Right ventricle myocardium superior (tissue), 1 donor: ENCODE data around the gene TRPM8. TPM values are rescaled to one million over a fixed set of nuclear protein-coding genes. Genes with fewer than 3 reads are reported as not detected.
"Not testable (repeated sequence)": the region's sequence is repeated elsewhere in the genome, so short reads cannot be mapped to it uniquely, and the experiment has no call there.

ENCODE experiments used
- ATAC-seq: fragments of 200-7000 bp; cut with Tn5 transposase; one replicate; pipeline ENCODE4 v1.9.1; 2020; ENCODE audit warnings: mild to moderate bottlenecking; ENCODE audit not compliant: poor library complexity
- DNase-seq: peaks from one replicate; pipeline ENCODE4 v3.0.0-alpha.2; 2020
- intact Hi-C: fragments of 100-400 bp; cut with DNase I; formaldehyde crosslinking; loops from one replicate; pipeline ENCODE4 v1.11.2; 2022
- long read RNA-seq: library from polyadenylated mRNA; unstranded; transcript quantifications from one replicate; pipeline ENCODE4 v2.0.0, GENCODE V29; 2021
- total RNA-seq: library from RNA; stranded (reverse); fragmentation: NEBNext Ultra II Directional; extraction: Animal tissue kit (Norgen Biotek cat#: 25700); gene quantifications from one replicate; pipeline ENCODE4 v1.2.1, GENCODE V29; 2021
- donor health status: DM: no; HTN: yes; CAD: no; lungs with severe emphysema.

Gene TRPM8
- not detected for total RNA-seq
- long read RNA-seq, result 0 reads

- no peak for ATAC-seq
- intact Hi-C loops, result no loop called here
- DNase-seq, result no peak
Measured at GRCh38 chr2:233917116-233917515, at the start of gene TRPM8. TSS of gene TRPM8 (plus strand) at chr2:233917373. CDS start at chr2:233926538, 9,165 bp downstream.

- peak; percentile 65 for ATAC-seq
- intact Hi-C loops, result no loop called here
- peak; percentile 58 for DNase-seq
Measured at GRCh38 chr2:233867993-233868532, 49.1 kb upstream of the TRPM8 start, which contains the start of gene MSL3B. TSS of gene MSL3B (minus strand) at chr2:233868386.

GRCh38 chr2:233871432-233871831 is 45.7 kb upstream of the TRPM8 start:
- ATAC-seq, result no peak
- no peak for DNase-seq
- intact Hi-C loops, result no loop called here

GRCh38 chr2:233872125-233872524 is 45.0 kb upstream of the TRPM8 start:
- DNase-seq, ATAC-seq, intact Hi-C loops: not testable (repeated sequence)

GRCh38 chr2:233882353-233882752 is 34.8 kb upstream of the TRPM8 start:
- intact Hi-C loops, result no loop called here
- ATAC-seq, result no peak
- DNase-seq, result no peak

- DNase-seq (no peak), ATAC-seq (no peak)
- intact Hi-C loops, result no loop called here
Measured at GRCh38 chr2:233892793-233893192, 24.4 kb upstream of the TRPM8 start.

GRCh38 chr2:233896253-233896652 is 20.9 kb upstream of the TRPM8 start:
- ATAC-seq, DNase-seq, intact Hi-C loops: not testable (repeated sequence)

GRCh38 chr2:233901367-233901766 is 15.8 kb upstream of the TRPM8 start:
- no peak for ATAC-seq
- intact Hi-C loops, result no loop called here
- DNase-seq, result no peak

GRCh38 chr2:233901884-233902283 is 15.3 kb upstream of the TRPM8 start:
- no peak for DNase-seq
- no peak for ATAC-seq
- intact Hi-C loops, result no loop called here

- intact Hi-C loops, result no loop called here
- no peak for ATAC-seq
- DNase-seq, result no peak
Measured at GRCh38 chr2:233905945-233906344, 11.2 kb upstream of the TRPM8 start.

GRCh38 chr2:233907627-233908026 is 9.5 kb upstream of the TRPM8 start:
- no peak for DNase-seq
- ATAC-seq, result no peak
- intact Hi-C loops, result no loop called here

GRCh38 chr2:233912691-233913423 is 4.3 kb upstream of the TRPM8 start:
- intact Hi-C loops, result no loop called here
- ATAC-seq, result no peak
- no peak for DNase-seq

GRCh38 chr2:233915128-233915527 is 2.0 kb upstream of the TRPM8 start:
- ATAC-seq (no peak), DNase-seq (no peak)
- intact Hi-C loops, result no loop called here

GRCh38 chr2:233919319-233919718 is 2.1 kb downstream of the TRPM8 start:
- no peak for ATAC-seq
- intact Hi-C loops, result no loop called here
- no peak for DNase-seq

GRCh38 chr2:233919938-233920337 is 2.8 kb downstream of the TRPM8 start:
- intact Hi-C loops, result no loop called here
- ATAC-seq, result no peak
- DNase-seq, result no peak

- intact Hi-C loops, result no loop called here
- no peak for DNase-seq
- no peak for ATAC-seq
Measured at GRCh38 chr2:233922471-233922870, 5.3 kb downstream of the TRPM8 start.

GRCh38 chr2:233925402-233925801 is 8.2 kb downstream of the TRPM8 start:
- intact Hi-C loops, result no loop called here
- ATAC-seq (no peak), DNase-seq (no peak)

- DNase-seq (no peak), ATAC-seq (no peak)
- intact Hi-C loops, result no loop called here
Measured at GRCh38 chr2:233926806-233927205, 9.6 kb downstream of the TRPM8 start.

GRCh38 chr2:233928594-233929351 is 11.6 kb downstream of the TRPM8 start:
- intact Hi-C loops, result no loop called here
- DNase-seq, result no peak
- no peak for ATAC-seq
